GM12878 (cell line): ENCODE measurements around the gene MB21D2. TPM values are rescaled to one million over a fixed set of nuclear protein-coding genes. Genes with fewer than 3 reads are reported as not detected.

Source experiments
- ATAC-seq: fragments of 200-7000 bp; cut with Tn5 transposase; 3 replicates; pipeline ENCODE4 v1.9.1; 2020; ENCODE audit warnings: mild to moderate bottlenecking, moderate library complexity
- BruUV-seq: library from RNA; stranded (reverse); fragments of 400-500 nt; replicated peaks from 2 replicates; lab custom pipeline; 2021; lab: Mats Ljungman, UMichigan
- CTCF ChIA-PET: fragments of 300-600 bp; sonication (Branson Sonifier 250); formaldehyde crosslinking; extraction: SDS; loops from one replicate; lab custom pipeline; 2021; ENCODE audit warnings: inconsistent platforms; lab: Yijun Ruan, JAX
- POLR2A ChIA-PET: fragments of 350-600 bp; formaldehyde crosslinking; extraction: SDS; loops from one replicate; lab custom pipeline; 2021; ENCODE audit warnings: inconsistent platforms; lab: Charles Lee
- RAD21 ChIA-PET: fragments of 300-600 bp; sonication (Branson Sonifier 250); formaldehyde crosslinking; loops from one replicate; lab custom pipeline; 2023; ENCODE audit warnings: antibody characterized with exemption; ENCODE audit not compliant: unreplicated experiment; lab: Charles Lee
- SMC1A ChIA-PET: fragments of 300-600 bp; sonication (Branson Sonifier 250); formaldehyde crosslinking; loops from one replicate; lab custom pipeline; 2023; ENCODE audit not compliant: unreplicated experiment, uncharacterized antibody; lab: Charles Lee
- DNase-seq: peaks from one replicate; pipeline ENCODE4 v3.0.0-alpha.2; 2011; ENCODE audit warnings: low read depth, low spot score
- FAIRE-seq: peaks from 3 replicates; lab custom pipeline; 2011; peaks lifted over from hg19 to GRCh38; lab: Jason Lieb, UNC
- H2AFZ ChIP-seq: 2 replicates; pipeline ENCODE4 v1.6.0; 2011; ENCODE audit warnings: low read depth, low read length, control low read depth; ENCODE audit not compliant: control insufficient read depth
- H3K27ac ChIP-seq: 2 replicates; pipeline ENCODE4 v1.5.1; 2011; ENCODE audit warnings: control low read depth; ENCODE audit not compliant: control insufficient read depth, insufficient read depth
- H3K27me3 ChIP-seq, 2 experiments: replicated peaks in 1 of 2; 2 replicates each; pipeline versions ENCODE4 v1.6.0 to v1.6.1; 2011; ENCODE audit warnings: low read length in 1 of 2; ENCODE audit not compliant: control insufficient read depth in 2 of 2, insufficient read depth in 2 of 2
- H3K36me3 ChIP-seq, 2 experiments: 2 replicates each; pipeline ENCODE4 v1.5.1; 2011; ENCODE audit warnings: low read length in 1 of 2; ENCODE audit not compliant: control insufficient read depth in 2 of 2, insufficient read depth in 2 of 2
- H3K4me1 ChIP-seq: 2 replicates; pipeline ENCODE4 v1.6.1; 2011; ENCODE audit warnings: mild to moderate bottlenecking, low read length, moderate library complexity, mixed read lengths; ENCODE audit not compliant: control insufficient read depth, insufficient read depth
- H3K4me2 ChIP-seq: 2 replicates; pipeline ENCODE4 v1.6.0; 2011; ENCODE audit warnings: control low read depth; ENCODE audit not compliant: control insufficient read depth, insufficient read depth
- H3K4me3 ChIP-seq: fragments of 200-600 bp; sonication (generic); 2 replicates; pipeline ENCODE4 v1.5.1; 2016
- H3K79me2 ChIP-seq: 2 replicates; pipeline ENCODE4 v1.6.0; 2011; ENCODE audit warnings: low read length; ENCODE audit not compliant: control insufficient read depth, insufficient read depth
- H3K9ac ChIP-seq: 2 replicates; pipeline ENCODE4 v1.8.0; 2011; ENCODE audit warnings: low read length, control low read depth, mixed read lengths; ENCODE audit not compliant: control insufficient read depth, insufficient read depth
- H3K9me3 ChIP-seq: replicated peaks from 3 replicates; pipeline ENCODE4 v1.5.1; 2011; ENCODE audit warnings: mild to moderate bottlenecking, low read length; ENCODE audit not compliant: control insufficient read depth, insufficient read depth
- H4K20me1 ChIP-seq: 2 replicates; pipeline ENCODE4 v1.6.0; 2011; ENCODE audit not compliant: control insufficient read depth, insufficient read depth
- ATF3 ChIP-seq: IDR thresholded peaks from 2 replicates; pipeline ENCODE4 v1.6.1; 2011; ENCODE audit warnings: low read depth, mild to moderate bottlenecking, low read length, moderate library complexity, borderline replicate concordance; ENCODE audit errors: extremely low read depth
- BCL11A ChIP-seq: IDR thresholded peaks from 2 replicates; pipeline ENCODE4 v1.6.1; 2011; ENCODE audit warnings: low read depth, low read length
- CHD2 ChIP-seq: IDR thresholded peaks from 2 replicates; pipeline ENCODE4 v1.6.1; 2011; ENCODE audit warnings: low read depth, low read length, improper control_type of control experiment, borderline replicate concordance
- EP300 ChIP-seq, 2 experiments: fragments of 150-350 bp in 1 of 2; IDR thresholded peaks; 2 replicates each; pipeline ENCODE4 v1.6.1; 2011 to 2012; ENCODE audit warnings: low read depth in 2 of 2, low read length in 2 of 2, borderline replicate concordance in 1 of 2, improper control_type of control experiment in 1 of 2, inconsistent platforms in 1 of 2; ENCODE audit not compliant: control insufficient read depth in 1 of 2
- PBX3 ChIP-seq: IDR thresholded peaks from 2 replicates; pipeline ENCODE4 v1.6.1; 2011; ENCODE audit warnings: mild to moderate bottlenecking, low read depth, low read length, moderate library complexity; ENCODE audit not compliant: insufficient replicate concordance
- POU2F2 ChIP-seq: IDR thresholded peaks from 3 replicates; pipeline ENCODE4 v1.6.1; 2011; ENCODE audit warnings: low read depth, mild to moderate bottlenecking, low read length, borderline replicate concordance
- RUNX3 ChIP-seq: IDR thresholded peaks from 2 replicates; pipeline ENCODE4 v1.6.1; 2012; ENCODE audit warnings: low read length, inconsistent platforms
- SIX5 ChIP-seq: IDR thresholded peaks from 2 replicates; pipeline ENCODE4 v1.6.1; 2011; ENCODE audit warnings: mild to moderate bottlenecking, low read depth, low read length, moderate library complexity; ENCODE audit not compliant: severe bottlenecking
- WGBS: methylation state at CpG from one replicate; pipeline ENCODE4 v1.1.6; 2016; ENCODE audit warnings: low lambda C conversion rate; ENCODE audit not compliant: insufficient replicate concordance, insufficient coverage; ENCODE audit errors: missing lambda C conversion rate; 5-methylcytosine and 5-hydroxymethylcytosine counted together
- in situ Hi-C: fragments of 300-500 bp; cut with MboI; formaldehyde crosslinking; loops from 9 replicates; pipeline ENCODE4 v1.14.3; 2018; ENCODE audit warnings: mixed read lengths
- intact Hi-C: fragments of 100-400 bp; cut with micrococcal nuclease; formaldehyde crosslinking; loops from one replicate; pipeline ENCODE4 v1.14.2; 2022; ENCODE audit not compliant: unreplicated experiment
- polyA plus RNA-seq, 11 experiments: library from polyadenylated mRNA; depleted of rRNA in 4 of 11; unstranded in 6 of 11; stranded (reverse) in 5 of 11; fragments of >200 nt; fragmentation: Nextera tagmentation in 4 of 11; fragmentation: Illumina TruSeq in 1 of 11; extraction: Ambion mirVana in 4 of 11; extraction: Trizol in 1 of 11; gene quantifications; 1 replicate in 1 of 11; 2 replicates in 10 of 11; pipeline versions ENCODE4 v1.2.1 to v1.2.3, GENCODE V29; 2011 to 2016; ENCODE audit warnings: inconsistent platforms in 2 of 11, missing spikeins in 2 of 11, low read depth in 1 of 11
- total RNA-seq, 4 experiments: library from RNA; depleted of rRNA in 3 of 4; stranded (reverse); fragments of >200 nt in 3 of 4; fragmentation: Illumina TruSeq in 1 of 4; extraction: Trizol in 1 of 4; gene quantifications; 2 replicates each; pipeline versions ENCODE4 v1.2.1 to v1.2.3, GENCODE V29; 2013 to 2021
- TF ChIP-seq, protein P1 (sequence below): IDR thresholded peaks from 2 replicates; pipeline ENCODE4 v1.6.1; 2012; ENCODE audit warnings: improper control_type of control experiment, low read depth, low read length; ENCODE audit not compliant: insufficient replicate concordance

Gene MB21D2
- total and polyA plus RNA-seq, 10 of the 15 experiments (the other 5 are each of a cell fraction or from before 2014, with no cell fraction given): 7.9 to 21.2 (median 15.3) TPM

DNA sequence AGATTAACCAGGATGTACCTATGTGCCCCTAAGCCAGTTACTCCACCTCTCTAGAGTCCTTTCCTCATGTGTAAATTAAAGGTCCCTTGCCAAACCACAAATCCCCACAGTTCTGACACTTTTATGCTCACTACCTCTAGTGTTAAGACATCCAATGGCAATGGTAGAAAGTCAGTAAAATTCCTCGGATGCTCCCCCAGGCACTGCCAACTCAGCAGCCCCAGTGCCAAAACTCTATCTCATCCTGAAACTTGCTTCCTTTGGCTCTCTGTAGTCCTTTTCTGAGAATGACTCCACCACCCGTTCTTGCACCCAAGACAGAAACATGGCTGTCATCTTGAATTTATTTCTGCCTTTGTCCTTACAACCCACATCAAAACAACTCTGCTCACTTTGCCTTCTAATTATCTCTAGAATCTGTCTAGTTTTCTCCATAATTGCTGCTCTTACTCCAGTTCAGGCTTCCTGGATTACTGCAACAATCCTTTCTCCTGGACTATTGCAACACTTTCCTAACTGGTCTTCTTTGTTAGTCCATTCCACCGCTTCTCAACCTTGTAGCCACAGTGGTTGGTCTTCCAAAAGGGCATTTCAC lies 41.6 kb downstream of the MB21D2 start (continued):
- TF ChIP-seq CHD2: no peak
- TF ChIP-seq PBX3: no peak
- peak; percentile 33 for TF ChIP-seq RUNX3
- no peak for TF ChIP-seq SIX5

DNA sequence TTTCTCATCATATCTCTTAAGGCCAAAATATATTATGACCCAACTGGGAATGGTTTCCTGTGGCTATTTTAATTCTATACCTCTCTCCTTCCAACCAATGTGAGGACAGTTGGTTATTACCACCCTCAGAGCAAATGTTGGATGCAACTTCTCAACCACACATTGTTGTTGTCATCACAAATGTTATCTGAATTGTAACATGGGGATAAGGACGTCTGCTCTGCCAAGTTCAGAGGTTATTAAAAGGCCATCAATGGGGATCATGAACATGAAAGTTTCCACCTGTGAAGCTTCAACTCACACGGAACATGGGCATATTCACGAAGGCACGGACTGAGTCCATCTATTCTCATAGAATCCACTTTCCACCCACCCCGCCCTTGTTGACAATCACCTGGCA lies 46.8 kb downstream of the MB21D2 start:
- ChIA-PET RAD21 (interaction anchor here (1.4 kb wide), 1 partner anchor 17 kb away, joined by 4 read pairs; no protein-coding TSS in a partner anchor), POLR2A (interaction anchor here (0.6 kb wide), 1 partner anchor 743 kb away, joined by 3 read pairs; no protein-coding TSS in a partner anchor), SMC1A (interaction anchor here (1.4 to 2.5 kb wide), 5 partner anchors 10 to 168 kb away, joined by 3 to 9 read pairs (median 6); no protein-coding TSS in a partner anchor), CTCF (interaction anchor here (2.4 to 2.9 kb wide), 2 partner anchors 10 to 18 kb away, joined by 8 to 9 read pairs; no protein-coding TSS in a partner anchor)
- Histone ChIP-seq H3K9ac (no peak overlapping the region), H3K9me3 (no peaks in the 10 kb centered on the region), H3K4me3 (no peak overlapping the region), H3K79me2 (peaks cover 19% of the 10 kb centered on the region), H3K4me1 (peaks cover 13% of the 10 kb centered on the region), H3K27ac (no peak overlapping the region), H3K4me2 (no peak overlapping the region), H3K27me3 (no peaks in the 10 kb centered on the region), H4K20me1 (no peaks in the 10 kb centered on the region), H2AFZ (no peak overlapping the region), H3K36me3 (no peaks in the 10 kb centered on the region; a peak in 1 of 4 replicates)
- ATAC-seq: no peak
- 97% methylated on average over 5 of the region's 5 CpGs for WGBS
- in situ Hi-C loops (no loop called here), intact Hi-C loops (no loop called here)
- no peak for DNase-seq
- no TSS peak for BruUV-seq
- no peak for FAIRE-seq
- TF ChIP-seq, protein P1, sequence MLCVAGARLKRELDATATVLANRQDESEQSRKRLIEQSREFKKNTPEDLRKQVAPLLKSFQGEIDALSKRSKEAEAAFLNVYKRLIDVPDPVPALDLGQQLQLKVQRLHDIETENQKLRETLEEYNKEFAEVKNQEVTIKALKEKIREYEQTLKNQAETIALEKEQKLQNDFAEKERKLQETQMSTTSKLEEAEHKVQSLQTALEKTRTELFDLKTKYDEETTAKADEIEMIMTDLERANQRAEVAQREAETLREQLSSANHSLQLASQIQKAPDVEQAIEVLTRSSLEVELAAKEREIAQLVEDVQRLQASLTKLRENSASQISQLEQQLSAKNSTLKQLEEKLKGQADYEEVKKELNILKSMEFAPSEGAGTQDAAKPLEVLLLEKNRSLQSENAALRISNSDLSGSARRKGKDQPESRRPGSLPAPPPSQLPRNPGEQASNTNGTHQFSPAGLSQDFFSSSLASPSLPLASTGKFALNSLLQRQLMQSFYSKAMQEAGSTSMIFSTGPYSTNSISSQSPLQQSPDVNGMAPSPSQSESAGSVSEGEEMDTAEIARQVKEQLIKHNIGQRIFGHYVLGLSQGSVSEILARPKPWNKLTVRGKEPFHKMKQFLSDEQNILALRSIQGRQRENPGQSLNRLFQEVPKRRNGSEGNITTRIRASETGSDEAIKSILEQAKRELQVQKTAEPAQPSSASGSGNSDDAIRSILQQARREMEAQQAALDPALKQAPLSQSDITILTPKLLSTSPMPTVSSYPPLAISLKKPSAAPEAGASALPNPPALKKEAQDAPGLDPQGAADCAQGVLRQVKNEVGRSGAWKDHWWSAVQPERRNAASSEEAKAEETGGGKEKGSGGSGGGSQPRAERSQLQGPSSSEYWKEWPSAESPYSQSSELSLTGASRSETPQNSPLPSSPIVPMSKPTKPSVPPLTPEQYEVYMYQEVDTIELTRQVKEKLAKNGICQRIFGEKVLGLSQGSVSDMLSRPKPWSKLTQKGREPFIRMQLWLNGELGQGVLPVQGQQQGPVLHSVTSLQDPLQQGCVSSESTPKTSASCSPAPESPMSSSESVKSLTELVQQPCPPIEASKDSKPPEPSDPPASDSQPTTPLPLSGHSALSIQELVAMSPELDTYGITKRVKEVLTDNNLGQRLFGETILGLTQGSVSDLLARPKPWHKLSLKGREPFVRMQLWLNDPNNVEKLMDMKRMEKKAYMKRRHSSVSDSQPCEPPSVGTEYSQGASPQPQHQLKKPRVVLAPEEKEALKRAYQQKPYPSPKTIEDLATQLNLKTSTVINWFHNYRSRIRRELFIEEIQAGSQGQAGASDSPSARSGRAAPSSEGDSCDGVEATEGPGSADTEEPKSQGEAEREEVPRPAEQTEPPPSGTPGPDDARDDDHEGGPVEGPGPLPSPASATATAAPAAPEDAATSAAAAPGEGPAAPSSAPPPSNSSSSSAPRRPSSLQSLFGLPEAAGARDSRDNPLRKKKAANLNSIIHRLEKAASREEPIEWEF: no peak
- TF ChIP-seq ATF3 (no peak), EP300 (IDR thresholded peaks at IDR 0.05; ENCODE audit: borderline replicate concordance in 1 of 2, control insufficient read depth in 1 of 2, low read depth in 2 of 2, low read length in 2 of 2) (no peak), POU2F2 (no peak), BCL11A (no peak)
